Measurements from ENCODE around the gene RPS15. TPM values are rescaled to one million over a fixed set of nuclear protein-coding genes. Genes with fewer than 3 reads are reported as not detected.
A peak's percentile ranks its signal among the peaks of the same experiment; 100 is the strongest.

Gene RPS15
- total RNA-seq, 2 experiments from 2014 or later: 1,642 to 1,717 TPM

DNA sequence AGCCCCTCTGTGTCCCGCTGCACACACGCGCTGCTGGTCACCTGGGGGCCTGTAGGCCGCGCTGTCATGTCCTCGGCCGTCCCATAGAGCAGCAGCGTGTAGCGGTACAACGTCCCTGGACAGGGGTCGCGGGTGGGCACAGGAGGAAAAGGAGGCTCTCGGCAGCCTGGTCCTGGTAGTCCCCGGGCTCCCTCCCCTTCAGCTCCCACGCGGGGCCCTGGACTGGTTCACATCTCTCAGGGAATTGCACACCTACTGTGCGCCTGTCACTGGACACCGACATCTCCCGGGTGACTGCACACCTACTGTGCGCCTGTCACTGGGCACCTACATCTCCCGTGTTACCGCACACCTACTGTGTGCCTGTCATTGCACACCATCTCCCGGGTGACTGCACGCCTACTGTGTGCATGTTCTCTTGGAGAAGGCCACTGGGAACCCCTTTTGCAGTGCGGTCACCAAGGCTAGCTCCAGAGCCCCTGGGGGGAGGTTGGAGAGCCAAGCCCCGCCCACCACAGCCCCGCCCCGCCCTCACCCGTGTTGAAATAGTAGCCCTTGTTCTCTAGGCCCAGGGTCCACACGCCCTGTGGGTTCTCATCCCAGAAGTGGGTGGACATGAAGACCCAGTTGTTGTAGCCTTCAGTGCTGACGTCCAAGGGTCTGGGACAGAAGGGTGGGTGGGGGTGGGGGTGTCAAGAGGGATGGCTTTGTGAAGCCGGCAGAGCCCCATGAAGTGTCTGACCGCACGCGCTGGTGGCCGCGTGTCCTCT lies 44.4 kb downstream of the RPS15 start:
- H3K36me3 Mint-ChIP-seq: peaks cover 2% of the 10 kb centered on the region
- no peaks in the 10 kb centered on the region for H3K9me3 Mint-ChIP-seq
- H3K27me3 Mint-ChIP-seq: no peaks in the 10 kb centered on the region
- intact Hi-C loops (cut with micrococcal nuclease): no loop called here
- ChIA-PET CTCF (no interaction called here), POLR2A (no interaction called here)
- DNase-seq: no peak
- peaks cover 4% of the 10 kb centered on the region for H3K4me1 Mint-ChIP-seq (ENCODE audit: low read depth)
- no peak overlapping the region for H3K4me3 Mint-ChIP-seq
- H3K27ac Mint-ChIP-seq: no peak overlapping the region

DNA sequence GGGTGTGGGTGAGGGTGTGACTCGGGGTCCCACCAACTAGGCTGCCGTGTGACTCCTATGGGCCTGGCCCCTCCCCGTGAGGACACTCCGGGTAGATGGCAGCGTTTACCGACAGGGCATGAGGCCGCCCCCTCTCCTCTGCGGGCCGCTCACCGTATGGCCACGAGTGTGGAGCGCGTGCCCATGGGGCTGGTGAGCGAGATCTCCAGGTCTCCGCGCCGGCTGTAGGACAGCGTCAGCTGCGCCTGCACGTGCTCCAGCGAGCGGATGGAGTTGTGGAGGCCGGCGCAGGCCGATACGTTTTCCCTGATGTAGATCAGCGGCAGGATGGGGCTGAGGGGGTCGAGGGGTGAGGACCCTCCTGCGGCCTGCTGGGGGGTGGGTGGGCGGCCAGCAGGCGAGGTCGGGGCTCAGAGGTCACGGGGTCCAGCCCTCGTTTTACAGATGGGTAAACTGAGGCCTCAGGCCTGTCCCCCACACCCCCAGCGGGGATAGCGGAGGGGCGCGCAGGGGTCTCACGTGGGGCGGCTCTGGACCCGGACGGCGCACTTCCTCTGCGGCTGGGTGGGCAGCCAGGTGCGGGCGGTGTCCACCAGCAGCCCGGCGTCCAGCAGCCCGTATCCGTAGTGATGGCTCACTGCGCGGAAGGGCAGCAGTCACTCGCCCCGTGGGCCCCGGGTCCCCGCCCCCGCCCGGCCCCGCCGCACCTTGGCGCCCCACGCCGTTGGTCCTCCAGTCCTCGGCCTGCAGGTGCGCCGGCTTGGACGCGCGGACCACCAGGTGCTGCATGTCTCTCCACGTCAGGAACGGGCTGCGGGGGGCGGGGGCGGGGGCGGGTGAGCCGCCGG lies 45.2 kb downstream of the RPS15 start:
- H3K27me3 Mint-ChIP-seq: no peaks in the 10 kb centered on the region
- H3K4me1 Mint-ChIP-seq (ENCODE audit: low read depth): peaks cover 4% of the 10 kb centered on the region
- peaks cover 2% of the 10 kb centered on the region for H3K36me3 Mint-ChIP-seq
- DNase-seq: no peak
- ChIA-PET POLR2A (no interaction called here), CTCF (no interaction called here)
- no peak overlapping the region for H3K27ac Mint-ChIP-seq
- no peak overlapping the region for H3K4me3 Mint-ChIP-seq
- intact Hi-C loops (cut with micrococcal nuclease): no loop called here
- no peaks in the 10 kb centered on the region for H3K9me3 Mint-ChIP-seq

DNA sequence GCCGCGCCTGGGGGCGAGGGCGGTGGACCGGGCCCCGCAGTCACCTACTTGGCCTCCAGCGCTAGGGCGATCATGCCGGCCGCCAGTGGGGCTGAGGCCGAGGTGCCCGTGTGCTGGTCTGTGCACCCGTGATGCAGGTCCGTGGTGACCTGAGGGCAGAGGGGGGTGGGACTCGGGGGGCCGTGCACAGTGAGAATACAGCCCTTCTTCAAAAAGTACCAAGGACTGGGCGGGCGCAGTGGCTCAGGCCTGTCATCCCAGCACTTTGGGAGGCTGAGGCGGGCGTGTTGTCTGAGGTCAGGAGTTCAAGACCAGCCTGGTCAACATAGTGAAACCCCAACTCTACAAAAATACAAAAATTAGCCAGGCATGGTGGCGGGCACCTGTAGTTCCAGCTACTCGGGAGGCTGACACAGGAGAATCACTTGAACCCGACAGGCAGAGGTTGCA lies 45.8 kb downstream of the RPS15 start:
- no peak overlapping the region for H3K27ac Mint-ChIP-seq
- peaks cover 3% of the 10 kb centered on the region for H3K4me1 Mint-ChIP-seq (ENCODE audit: low read depth)
- no peaks in the 10 kb centered on the region for H3K27me3 Mint-ChIP-seq
- intact Hi-C loops (cut with micrococcal nuclease): no loop called here
- CTCF ChIA-PET: no interaction called here
- H3K9me3 Mint-ChIP-seq: no peaks in the 10 kb centered on the region
- H3K4me3 Mint-ChIP-seq: no peak overlapping the region
- no peak for DNase-seq
- H3K36me3 Mint-ChIP-seq: peaks cover under 1% of the 10 kb centered on the region
- POLR2A ChIA-PET: no interaction called here

DNA sequence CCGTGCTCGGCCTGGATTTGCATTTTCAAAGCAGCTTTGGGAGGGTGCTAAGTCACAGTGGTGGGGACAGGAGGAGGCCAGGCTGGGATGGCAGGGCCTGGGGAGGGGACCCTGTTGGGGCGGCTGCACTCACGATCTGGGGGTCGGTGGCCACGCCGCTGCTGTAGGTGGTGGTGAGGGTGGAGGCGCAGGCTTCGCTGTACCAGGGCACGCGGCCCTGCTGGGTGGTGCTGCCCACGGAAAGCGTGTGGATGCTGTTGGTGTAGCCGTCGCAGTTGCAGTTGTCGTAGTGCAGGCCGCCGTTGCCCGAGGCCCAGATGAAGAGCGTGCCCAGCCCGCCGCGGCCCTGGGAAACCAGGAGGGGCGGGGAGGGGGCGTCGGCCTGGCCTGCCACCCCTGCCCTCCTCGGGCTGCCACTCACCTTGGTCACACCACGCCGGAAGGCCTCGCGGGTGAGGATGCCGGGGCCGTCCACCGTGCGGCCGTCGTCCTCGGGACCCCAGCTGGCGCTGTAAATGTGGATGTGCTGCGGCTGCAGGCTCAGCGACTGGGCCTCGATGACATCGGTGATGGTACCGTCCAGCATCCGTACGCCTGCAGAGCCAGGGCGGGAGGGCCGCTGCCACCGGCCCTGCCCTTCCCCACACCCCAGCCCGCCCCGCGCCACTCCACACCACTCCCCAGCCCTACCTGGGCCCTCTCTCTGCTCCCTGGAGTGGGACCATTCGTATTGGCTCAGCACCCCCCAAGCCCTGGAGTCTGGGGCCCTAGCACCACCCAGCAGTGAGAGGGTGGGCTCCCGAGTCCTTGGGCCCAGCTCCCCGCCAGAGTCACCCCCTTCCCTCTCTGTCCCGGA lies 48.8 kb downstream of the RPS15 start:
- no peak for DNase-seq

DNA sequence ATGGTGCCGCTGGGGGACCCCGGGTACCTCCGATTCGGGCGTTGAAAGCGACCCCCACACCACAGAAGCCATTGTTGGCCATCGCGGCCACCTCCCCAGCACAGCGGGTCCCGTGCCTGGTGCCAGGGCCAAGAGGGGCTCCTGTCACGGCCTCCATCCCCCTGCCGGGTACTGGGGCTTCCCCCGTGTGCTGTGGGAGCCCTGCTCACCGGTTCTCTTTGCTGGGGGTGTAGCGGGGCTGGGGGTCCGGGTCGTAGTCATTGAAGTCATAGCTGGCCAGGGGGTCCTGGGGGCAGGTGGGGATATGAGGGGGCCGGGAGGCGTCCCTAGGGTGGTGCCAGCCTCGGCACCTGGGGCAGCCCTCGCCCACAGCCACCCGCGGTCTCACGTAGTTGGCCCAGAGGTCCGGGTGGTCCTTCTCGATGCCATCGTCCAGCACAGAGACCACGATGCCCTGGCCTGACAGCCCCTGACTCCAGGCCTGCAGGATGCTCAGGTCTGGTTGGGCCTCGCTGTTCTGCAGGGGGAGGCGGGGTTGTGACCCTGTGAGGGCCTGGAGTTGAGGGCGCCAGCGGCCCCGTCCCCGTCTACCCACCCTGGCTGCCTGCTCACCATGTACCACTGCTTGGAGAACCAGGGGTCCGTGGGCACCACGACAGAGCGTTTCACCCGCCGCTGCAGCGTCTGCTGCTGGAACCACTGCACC lies 49.5 kb downstream of the RPS15 start:
- Mint-ChIP-seq H3K4me1 (ENCODE audit: low read depth) (peaks cover 13% of the 10 kb centered on the region), H3K27ac (no peak overlapping the region), H3K9me3 (no peaks in the 10 kb centered on the region), H3K36me3 (no peaks in the 10 kb centered on the region), H3K27me3 (peaks cover 2% of the 10 kb centered on the region), H3K4me3 (no peak overlapping the region)
- ChIA-PET CTCF (no interaction called here), POLR2A (no interaction called here)
- DNase-seq: no peak
- intact Hi-C loops (cut with micrococcal nuclease): no loop called here

More for the DNA sequence above, 48.8 kb downstream of the RPS15 start:
- CTCF ChIA-PET: no interaction called here
- no peak overlapping the region for H3K4me3 Mint-ChIP-seq
- H3K9me3 Mint-ChIP-seq: no peaks in the 10 kb centered on the region
- POLR2A ChIA-PET: no interaction called here
- intact Hi-C loops (cut with micrococcal nuclease): no loop called here
- peaks cover 2% of the 10 kb centered on the region for H3K27me3 Mint-ChIP-seq
- no peak overlapping the region for H3K27ac Mint-ChIP-seq
- H3K4me1 Mint-ChIP-seq (ENCODE audit: low read depth): peaks cover 11% of the 10 kb centered on the region
- H3K36me3 Mint-ChIP-seq: no peaks in the 10 kb centered on the region

DNA sequence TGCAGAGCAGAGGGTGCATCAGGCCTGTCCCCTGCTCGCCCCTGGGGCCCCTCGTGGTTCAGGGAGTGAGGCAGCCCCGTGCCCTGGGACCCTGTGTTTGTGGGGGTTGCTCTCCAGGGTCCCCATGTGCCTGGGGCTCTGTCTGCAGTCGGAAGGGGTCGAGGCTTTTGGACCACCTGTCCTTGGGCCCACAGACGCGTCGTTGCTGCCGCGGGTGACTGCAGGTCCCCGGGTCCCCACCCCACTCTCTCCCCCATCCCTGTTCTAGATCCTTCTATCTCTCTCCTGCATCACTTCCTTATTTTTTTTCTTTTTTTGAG lies 50.0 kb downstream of the RPS15 start:
- Mint-ChIP-seq H3K36me3 (no peaks in the 10 kb centered on the region), H3K27ac (no peak overlapping the region), H3K27me3 (peaks cover 2% of the 10 kb centered on the region), H3K4me3 (no peak overlapping the region), H3K9me3 (no peaks in the 10 kb centered on the region), H3K4me1 (ENCODE audit: low read depth) (peaks cover 13% of the 10 kb centered on the region)
- intact Hi-C loops (cut with micrococcal nuclease): no loop called here
- ChIA-PET POLR2A (no interaction called here), CTCF (no interaction called here)
- no peak for DNase-seq

DNA sequence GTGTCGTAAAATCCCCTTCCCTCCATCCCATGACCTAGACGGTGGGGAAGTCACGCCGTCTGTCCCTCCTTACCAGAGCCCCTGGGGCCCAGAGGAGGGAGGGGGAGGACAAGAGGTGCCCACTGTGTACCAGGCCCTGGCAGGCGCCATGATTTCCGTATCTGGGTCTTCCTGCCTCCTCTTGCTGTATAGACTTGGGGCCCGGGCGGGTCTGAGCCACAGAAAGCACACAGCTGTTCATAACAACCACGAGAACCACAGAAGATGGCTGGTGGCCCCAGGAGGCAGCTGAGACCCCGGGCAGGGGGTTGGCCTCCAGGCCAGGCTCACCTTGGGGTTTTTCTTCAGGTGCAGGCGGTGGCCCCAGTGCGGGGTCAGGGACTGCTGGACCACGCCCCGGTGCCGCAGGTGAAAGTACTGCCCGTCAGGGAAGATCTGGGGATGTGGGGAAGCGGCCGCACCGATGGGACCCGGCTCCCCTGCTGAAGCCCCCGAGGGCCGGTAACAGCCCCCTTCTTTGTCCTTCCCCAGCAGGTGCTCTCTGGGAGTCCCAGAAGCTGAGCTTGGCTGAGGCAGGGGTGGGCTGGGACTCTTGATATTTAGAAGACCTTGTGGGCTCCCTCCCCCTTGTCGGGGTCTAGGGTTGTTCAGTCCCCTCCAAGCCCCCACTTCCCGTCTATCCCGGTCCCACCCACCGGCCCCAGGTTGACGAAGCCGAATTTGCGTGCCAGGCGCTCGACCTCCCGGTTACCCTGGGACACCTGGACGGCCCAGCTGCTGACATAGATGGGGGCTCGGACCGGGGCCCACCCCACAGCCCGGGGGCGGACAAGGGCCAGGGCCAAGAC lies 51.5 kb downstream of the RPS15 start:
- H3K27ac Mint-ChIP-seq: no peak overlapping the region
- DNase-seq: no peak

More for the DNA sequence above, 51.5 kb downstream of the RPS15 start:
- no peaks in the 10 kb centered on the region for H3K36me3 Mint-ChIP-seq
- ChIA-PET POLR2A (no interaction called here), CTCF (no interaction called here)
- H3K4me1 Mint-ChIP-seq (ENCODE audit: low read depth): peaks cover 13% of the 10 kb centered on the region
- no peaks in the 10 kb centered on the region for H3K9me3 Mint-ChIP-seq
- H3K4me3 Mint-ChIP-seq: peak overlapping the region; percentile 26
- intact Hi-C loops (cut with micrococcal nuclease): loop anchor here (1.0 to 5.0 kb wide), 3 partner anchors 10 to 32 kb away; partner anchors contain the start of gene C19orf25
- H3K27me3 Mint-ChIP-seq: peaks cover 2% of the 10 kb centered on the region

Other genes with a start within 250 kb of the RPS15 start
- 10 to 100 TPM; 66.4 to 74.3 TPM for gene STK11, start 232.6 kb upstream of the RPS15 start, total RNA-seq
- gene CBARP, start 200.4 kb upstream of the RPS15 start, total RNA-seq: 1 to 10 TPM; 1.3 to 2.1 TPM
- gene ATP5F1D, start 196.6 kb upstream of the RPS15 start, total RNA-seq: 100 to 1,000 TPM; 178 to 192 TPM
- 10 to 100 TPM; 54.1 to 54.6 TPM for gene MIDN, start 189.8 kb upstream of the RPS15 start, total RNA-seq
- 100 to 1,000 TPM; 171 to 173 TPM for gene CIRBP, start 169.1 kb upstream of the RPS15 start, total RNA-seq
- gene FAM174C, start 162.9 kb upstream of the RPS15 start, total RNA-seq: 10 to 100 TPM; 74.8 to 76.1 TPM
- gene EFNA2, start 152.5 kb upstream of the RPS15 start, total RNA-seq: not detected
- gene NDUFS7, start 54.5 kb upstream of the RPS15 start, total RNA-seq: 100 to 1,000 TPM; 117 to 119 TPM
- 10 to 100 TPM; 21.0 to 21.1 TPM for gene GAMT, start 36.9 kb upstream of the RPS15 start, total RNA-seq
- 100 to 1,000 TPM; 226 to 242 TPM for gene DAZAP1, start 30.8 kb upstream of the RPS15 start, total RNA-seq
- gene APC2, start 11.7 kb downstream of the RPS15 start, total RNA-seq: under 1 TPM; 0.07 to 0.15 TPM
- 10 to 100 TPM; 24.4 to 26.9 TPM for gene C19orf25, start 40.8 kb downstream of the RPS15 start, total RNA-seq
- gene PCSK4, start 52.0 kb downstream of the RPS15 start, total RNA-seq: 1 to 10 TPM; 1.5 to 2.7 TPM
- gene REEP6, start 52.8 kb downstream of the RPS15 start, total RNA-seq: 1 to 10 TPM; 1.8 to 1.9 TPM
- 1 to 10 TPM; 1.9 to 3.7 TPM for gene ADAMTSL5, start 74.6 kb downstream of the RPS15 start, total RNA-seq
- not detected for gene PLK5, start 85.7 kb downstream of the RPS15 start, total RNA-seq
- 1 to 10 TPM; 6.0 to 6.1 TPM for gene MEX3D, start 129.9 kb downstream of the RPS15 start, total RNA-seq
- gene MBD3, start 154.5 kb downstream of the RPS15 start, total RNA-seq: 10 to 100 TPM; 67.7 to 71.4 TPM
- 100 to 1,000 TPM; 266 to 277 TPM for gene UQCR11, start 167.1 kb downstream of the RPS15 start, total RNA-seq
- gene TCF3, start 214.2 kb downstream of the RPS15 start, total RNA-seq: 10 to 100 TPM; 88.9 to 95.5 TPM